ENCODE results near the gene VPS8. TPM values are rescaled to one million over a fixed set of nuclear protein-coding genes. Genes with fewer than 3 reads are reported as not detected.

Gene VPS8
- total RNA-seq, 4 donors from 2014 or later, result 31.0 to 39.0 (median 32.6) TPM

- intact Hi-C loops (cut with DNase I), result no loop called here
- TF ChIP-seq POLR2AphosphoS5 (IDR thresholded peaks at IDR 0.05) (no peak), CTCF (IDR thresholded peaks at IDR 0.05) (no peak), EP300 (IDR thresholded peaks at IDR 0.05) (no peak), POLR2A (IDR thresholded peaks at IDR 0.05; ENCODE audit: low read depth) (no peak)
- peaks cover 0 to 1% (median 0%) of the 10 kb centered on the region in 4 donors for H3K27me3 ChIP-seq
- WGBS, result 67% methylated on average over 3 of the region's 3 CpGs
- H3K4me3 ChIP-seq, result no peak overlapping the region
- H3K36me3 ChIP-seq, result no peaks in the 10 kb centered on the region
- H3K9me3 ChIP-seq, result no peaks in the 10 kb centered on the region
- DNase-seq (ENCODE audit: extremely low spot score), result no peak
- peak overlapping the region in 1 of 4 donors; percentile 25 for H3K27ac ChIP-seq (replicated peaks in 1 of 4)
- peaks cover 0 to 4% (median 0%) of the 10 kb centered on the region in 4 donors for H3K4me1 ChIP-seq
Measured at GRCh38 chr3:184805351-184806038, 6.5 kb upstream of the VPS8 start.

- intact Hi-C loops (cut with DNase I), result no loop called here
- no peak overlapping the region for H3K27ac ChIP-seq (replicated peaks in 1 of 4)
- H3K4me1 ChIP-seq, result peaks cover 3 to 9% (median 4%) of the 10 kb centered on the region in 4 donors
- 91% methylated on average over 5 of the region's 5 CpGs for WGBS
- no peak for TF ChIP-seq POLR2AphosphoS5 (IDR thresholded peaks at IDR 0.05)
- TF ChIP-seq EP300 (IDR thresholded peaks at IDR 0.05), result no peak
- no peak for TF ChIP-seq CTCF (IDR thresholded peaks at IDR 0.05)
- no peak for TF ChIP-seq POLR2A (IDR thresholded peaks at IDR 0.05; ENCODE audit: low read depth)
- H3K4me3 ChIP-seq, result no peak overlapping the region
- H3K9me3 ChIP-seq, result no peaks in the 10 kb centered on the region
- H3K27me3 ChIP-seq, result no peaks in the 10 kb centered on the region
- DNase-seq (ENCODE audit: extremely low spot score), result no peak
- H3K36me3 ChIP-seq, result no peaks in the 10 kb centered on the region
Measured at GRCh38 chr3:184806567-184807271, 5.2 kb upstream of the VPS8 start.

GRCh38 chr3:184807549-184807948 is 4.4 kb upstream of the VPS8 start:
- whole genome bisulfite sequencing, result 73% methylated on average over 3 of the region's 3 CpGs
- intact Hi-C loops (cut with DNase I), result no loop called here
- no peaks in the 10 kb centered on the region for H3K9me3 ChIP-seq
- TF ChIP-seq POLR2A (IDR thresholded peaks at IDR 0.05; ENCODE audit: low read depth) (no peak), POLR2AphosphoS5 (IDR thresholded peaks at IDR 0.05) (no peak), EP300 (IDR thresholded peaks at IDR 0.05) (no peak), CTCF (IDR thresholded peaks at IDR 0.05) (no peak)
- peaks cover 5 to 10% (median 6%) of the 10 kb centered on the region in 4 donors for H3K4me1 ChIP-seq
- no peaks in the 10 kb centered on the region for H3K27me3 ChIP-seq
- DNase-seq (ENCODE audit: extremely low spot score), result no peak
- H3K4me3 ChIP-seq, result no peak overlapping the region
- H3K36me3 ChIP-seq, result no peaks in the 10 kb centered on the region
- H3K27ac ChIP-seq (replicated peaks in 1 of 4), result no peak overlapping the region

- DNase-seq (ENCODE audit: extremely low spot score), result peak; percentile 68
- 48% methylated on average over 4 of the region's 4 CpGs for WGBS
- TF ChIP-seq POLR2A (IDR thresholded peaks at IDR 0.05; ENCODE audit: low read depth), result no peak
- no peak for TF ChIP-seq CTCF (IDR thresholded peaks at IDR 0.05)
- no peak for TF ChIP-seq EP300 (IDR thresholded peaks at IDR 0.05)
- TF ChIP-seq POLR2AphosphoS5 (IDR thresholded peaks at IDR 0.05), result no peak
Measured at GRCh38 chr3:184808021-184808420, 3.9 kb upstream of the VPS8 start.

More at GRCh38 chr3:184808021-184808420, 3.9 kb upstream of the VPS8 start:
- Histone ChIP-seq H3K9me3 (no peaks in the 10 kb centered on the region), H3K27me3 (no peaks in the 10 kb centered on the region), H3K27ac (replicated peaks in 1 of 4) (no peak overlapping the region), H3K36me3 (no peaks in the 10 kb centered on the region), H3K4me3 (no peak overlapping the region), H3K4me1 (peaks cover 10 to 15% (median 10%) of the 10 kb centered on the region in 4 donors)
- intact Hi-C loops (cut with DNase I), result no loop called here
